Measurements from ENCODE around the gene PRKCA.

- TF ChIP-seq NFIB (CRISPR knock-in tag; IDR thresholded peaks at IDR 0.05; ENCODE audit: borderline replicate concordance) (no peak), ZMAT3 (CRISPR knock-in tag; conservative IDR thresholded peaks at IDR 0.05) (no peak), TAF15 (IDR thresholded peaks at IDR 0.05; ENCODE audit: low read depth, low read length, poor library complexity, severe bottlenecking) (no peak), ATF4 (CRISPR knock-in tag; IDR thresholded peaks at IDR 0.05) (no peak), ZFP36 (IDR thresholded peaks at IDR 0.05; ENCODE audit: borderline replicate concordance, low read depth, low read length, partially characterized antibody) (no peak), POLR2A (IDR thresholded peaks at IDR 0.05; ENCODE audit: insufficient read depth in 1 of 2, low read depth in 2 of 2, low read length in 2 of 2) (no peak), EP300 (IDR thresholded peaks at IDR 0.05; ENCODE audit: low read depth in 2 of 2, low read length in 2 of 2) (no peak), EP300 (CRISPR knock-in tag; IDR thresholded peaks at IDR 0.05; ENCODE audit: borderline replicate concordance) (no peak), SRSF4 (IDR thresholded peaks at IDR 0.05; ENCODE audit: low read depth, low read length, poor library complexity, severe bottlenecking) (no peak), FOXA1 (IDR thresholded peaks at IDR 0.05) (no peak), FOXA1 (CRISPR knock-in tag; IDR thresholded peaks at IDR 0.05) (no peak), PHF5A (CRISPR knock-in tag; IDR thresholded peaks at IDR 0.05; ENCODE audit: low read depth, unreplicated experiment) (no peak), ZNF513 (CRISPR knock-in tag; conservative IDR thresholded peaks at IDR 0.05) (no peak)
Measured at GRCh38 chr17:66432411-66432957, 130.1 kb downstream of the PRKCA start.

Measured in HepG2 (cell line).